Stomach (tissue), 9 donors: ENCODE results near the gene TNS1. TPM values are rescaled to one million over a fixed set of nuclear protein-coding genes. Genes with fewer than 3 reads are reported as not detected.

Experiments
- DNase-seq, 2 donors: peaks; one replicate each; pipeline versions ENCODE4 v3.0.0 to v3.0.0-alpha.2; 2013 to 2019
- H3K27ac ChIP-seq, 5 donors: fragments of 200-600 bp in 4 of 5; sonication (generic) in 4 of 5; one replicate each; pipeline ENCODE4 v1.5.1; 2013 to 2019; ENCODE audit warnings: mild to moderate bottlenecking in 1 of 5, moderate library complexity in 1 of 5
- H3K27me3 ChIP-seq, 3 donors: fragments of 200-600 bp; sonication (generic); one replicate each; pipeline ENCODE4 v1.5.1; 2017 to 2019; ENCODE audit warnings: mixed run types in 1 of 3
- H3K36me3 ChIP-seq, 4 donors: fragments of 200-600 bp; sonication (generic); 1 replicate in 3 of 4; 2 replicates in 1 of 4; pipeline ENCODE4 v1.5.1; 2016 to 2019
- H3K4me1 ChIP-seq, 4 donors: fragments of 200-600 bp; sonication (generic); one replicate each; pipeline ENCODE4 v1.5.1; 2016 to 2019
- H3K4me3 ChIP-seq, 4 donors: fragments of 200-600 bp; sonication (generic) in 3 of 4; one replicate each; pipeline ENCODE4 v1.5.1; 2016 to 2019; ENCODE audit warnings: mild to moderate bottlenecking in 1 of 4
- H3K9me3 ChIP-seq, 4 donors: fragments of 200-600 bp; sonication (generic); one replicate each; pipeline ENCODE4 v1.5.1; 2016 to 2019
- CTCF ChIP-seq, 7 experiments: fragments of 450-650 bp in 4 of 7; fragments of 200-600 bp in 3 of 7; sonication (generic) in 3 of 7; IDR thresholded peaks; one replicate each; pipeline ENCODE4 v1.5.1; 2016 to 2019; ENCODE audit warnings: antibody characterized with exemption in 7 of 7, control low read depth in 2 of 7, mild to moderate bottlenecking in 1 of 7
- EP300 ChIP-seq: sonication (generic); formaldehyde crosslinking; IDR thresholded peaks from one replicate; pipeline ENCODE4 v1.6.1; 2017; ENCODE audit warnings: antibody characterized with exemption
- POLR2A ChIP-seq, 4 donors: fragments of 450-650 bp; IDR thresholded peaks; one replicate each; pipeline ENCODE4 v1.6.1; 2016; ENCODE audit warnings: antibody characterized with exemption in 4 of 4, control low read depth in 2 of 4, mild to moderate bottlenecking in 1 of 4, moderate library complexity in 1 of 4
- POLR2AphosphoS5 ChIP-seq, 3 donors: sonication (generic); formaldehyde crosslinking; IDR thresholded peaks; one replicate each; pipeline ENCODE4 v1.6.1; 2016; ENCODE audit warnings: antibody characterized with exemption in 3 of 3
- WGBS, 5 donors: extraction: QIAGEN DNeasy Blood & Tissue Kit in 3 of 5; methylation state at CpG; one replicate each; pipeline versions ENCODE4 v1.1.5 to v1.1.7; 2013 to 2018; 5-methylcytosine and 5-hydroxymethylcytosine counted together
- intact Hi-C: fragments of 100-400 bp; cut with DNase I; formaldehyde crosslinking; loops from one replicate; pipeline ENCODE4 v1.15.1; 2023; ENCODE audit warnings: low total_unique reads
- polyA plus RNA-seq, 3 donors: library from polyadenylated mRNA; stranded (reverse); fragments of 200-250 nt; gene quantifications; one replicate each; pipeline ENCODE4 v1.2.3, GENCODE V29; 2013
- total RNA-seq, 5 donors: library from RNA; depleted of rRNA; stranded (reverse); fragments of >200 nt; gene quantifications; one replicate each; pipeline versions ENCODE4 v1.1.0 to v1.2.3, GENCODE V29; 2014 to 2016
- donor health status: healthy with polysubstance abuse.
- donor health status: Bipolar disorder and iron deficiency.
- donor health status: healthy.

TNS1 gene
- total and polyA plus RNA-seq, 8 donors, result 18.5 to 682 (median 160) TPM

- 65 to 77% (median 73%) methylated on average over 3 of the region's 3 CpGs for WGBS, 5 donors
- Histone ChIP-seq H3K4me3 (no peak overlapping the region), H3K27ac (peak overlapping the region in 3 of 5 donors; percentile 30 to 81 (median 49)), H3K27me3 (no peaks in the 10 kb centered on the region), H3K9me3 (no peaks in the 10 kb centered on the region), H3K4me1 (peaks cover 43 to 96% (median 70%) of the 10 kb centered on the region in 4 donors), H3K36me3 (peaks cover 34 to 73% (median 44%) of the 10 kb centered on the region in 4 donors)
- intact Hi-C loops, result no loop called here
- no peak for TF ChIP-seq CTCF (IDR thresholded peaks at IDR 0.05)
- DNase-seq, result no peak
Observed at GRCh38 chr2:217853961-217854360, 148.8 kb downstream of the TNS1 start.

GRCh38 chr2:217853301-217853881 is 149.4 kb downstream of the TNS1 start:
- no peak overlapping the region for H3K4me3 ChIP-seq
- H3K27me3 ChIP-seq, result no peaks in the 10 kb centered on the region
- H3K4me1 ChIP-seq, result peaks cover 37 to 96% (median 66%) of the 10 kb centered on the region in 4 donors
- no peaks in the 10 kb centered on the region for H3K9me3 ChIP-seq
- H3K36me3 ChIP-seq, result peaks cover 38 to 78% (median 48%) of the 10 kb centered on the region in 4 donors
- WGBS, 5 donors, result 42 to 63% (median 48%) methylated on average over 4 to 6 of the region's 6 CpGs
- peak in 1 of 2 donors; percentile 48 for DNase-seq
- H3K27ac ChIP-seq, result peak overlapping the region in 3 of 5 donors; percentile 30 to 82 (median 81)
- intact Hi-C loops, result no loop called here
- TF ChIP-seq CTCF (IDR thresholded peaks at IDR 0.05), result no peak
- TF ChIP-seq POLR2AphosphoS5 (IDR thresholded peaks at IDR 0.05), result peak in 1 of 3 donors; percentile 33

- intact Hi-C loops, result no loop called here
- Histone ChIP-seq H3K36me3 (peaks cover 45 to 79% (median 53%) of the 10 kb centered on the region in 4 donors), H3K4me1 (peaks cover 30 to 94% (median 63%) of the 10 kb centered on the region in 4 donors), H3K9me3 (no peaks in the 10 kb centered on the region), H3K27ac (peak overlapping the region in 4 of 5 donors; percentile 10 to 82 (median 56)), H3K4me3 (no peak overlapping the region), H3K27me3 (no peaks in the 10 kb centered on the region)
- DNase-seq, result no peak
- WGBS, 5 donors, result 75 to 86% (median 79%) methylated on average over 9 of the region's 9 CpGs
- TF ChIP-seq CTCF (IDR thresholded peaks at IDR 0.05), result no peak
- no peak for TF ChIP-seq EP300
- no peak for TF ChIP-seq POLR2A (IDR thresholded peaks at IDR 0.05)
- TF ChIP-seq POLR2AphosphoS5 (IDR thresholded peaks at IDR 0.05), result no peak
Observed at GRCh38 chr2:217852555-217853211, 150.1 kb downstream of the TNS1 start.

- WGBS, 5 donors, result 78 to 89% (median 80%) methylated on average over 2 of the region's 2 CpGs
- intact Hi-C loops, result no loop called here
- Histone ChIP-seq H3K9me3 (no peaks in the 10 kb centered on the region), H3K4me1 (peaks cover 26 to 93% (median 67%) of the 10 kb centered on the region in 4 donors), H3K27ac (peak overlapping the region in 4 of 5 donors; percentile 69 to 82 (median 71)), H3K27me3 (no peaks in the 10 kb centered on the region), H3K36me3 (peaks cover 48 to 79% (median 56%) of the 10 kb centered on the region in 4 donors), H3K4me3 (no peak overlapping the region)
- peak in 1 of 3 donors; percentile 6 for TF ChIP-seq POLR2AphosphoS5 (IDR thresholded peaks at IDR 0.05)
- TF ChIP-seq POLR2A (IDR thresholded peaks at IDR 0.05), result no peak
- no peak for DNase-seq
Observed at GRCh38 chr2:217851191-217852020, 151.4 kb downstream of the TNS1 start.
